Mesendoderm (in vitro differentiated cells): ENCODE data around the gene OR2L5.

Source experiments
- DNase-seq: peaks from one replicate; pipeline ENCODE4 v3.0.0; 2013
- H2AK5ac ChIP-seq: 2 replicates; pipeline ENCODE4 v1.6.1; 2013; ENCODE audit warnings: low read length, inconsistent platforms
- H2BK120ac ChIP-seq: 2 replicates; pipeline ENCODE4 v1.6.1; 2013; ENCODE audit warnings: low read depth, mild to moderate bottlenecking, low read length, moderate library complexity, mixed read lengths
- H2BK15ac ChIP-seq: replicated peaks from 2 replicates; pipeline ENCODE4 v1.6.1; 2013; ENCODE audit warnings: low read depth, mild to moderate bottlenecking, moderate library complexity
- H2BK5ac ChIP-seq: 2 replicates; pipeline ENCODE4 v1.6.1; 2013; ENCODE audit warnings: low read length, inconsistent platforms
- H3K18ac ChIP-seq: 2 replicates; pipeline ENCODE4 v1.6.1; 2013; ENCODE audit warnings: mild to moderate bottlenecking, low read length, mixed read lengths
- H3K23ac ChIP-seq: one replicate; pipeline ENCODE4 v1.6.1; 2013; ENCODE audit warnings: low read length
- H3K27ac ChIP-seq: 2 replicates; pipeline ENCODE4 v1.5.1; 2013; ENCODE audit warnings: low read depth, mild to moderate bottlenecking, inconsistent platforms, low read length, moderate library complexity
- H3K27me3 ChIP-seq: 2 replicates; pipeline ENCODE4 v1.6.1; 2013; ENCODE audit warnings: low read length, control low read depth, mild to moderate bottlenecking, inconsistent platforms; ENCODE audit not compliant: insufficient read depth, poor library complexity
- H3K36me3 ChIP-seq: 2 replicates; pipeline ENCODE4 v1.6.1; 2013; ENCODE audit warnings: low read length, inconsistent platforms; ENCODE audit not compliant: control insufficient read depth, insufficient read depth
- H3K4ac ChIP-seq: one replicate; pipeline ENCODE4 v1.6.1; 2013; ENCODE audit warnings: low read depth, mild to moderate bottlenecking, low read length, moderate library complexity
- H3K4me1 ChIP-seq: 2 replicates; pipeline ENCODE4 v1.6.1; 2013; ENCODE audit warnings: low read depth, low read length, inconsistent platforms; ENCODE audit not compliant: control insufficient read depth
- H3K4me2 ChIP-seq: 2 replicates; pipeline ENCODE4 v1.6.1; 2013; ENCODE audit warnings: low read length
- H3K4me3 ChIP-seq: 2 replicates; pipeline ENCODE4 v1.5.1; 2013; ENCODE audit warnings: mild to moderate bottlenecking, low read length
- H3K56ac ChIP-seq: one replicate; pipeline ENCODE4 v1.6.1; 2013; ENCODE audit warnings: low read length
- H3K79me1 ChIP-seq: 2 replicates; pipeline ENCODE4 v1.6.1; 2013; ENCODE audit warnings: low read length, inconsistent platforms
- H3K79me2 ChIP-seq: 2 replicates; pipeline ENCODE4 v1.6.1; 2013; ENCODE audit warnings: mild to moderate bottlenecking, low read length; ENCODE audit not compliant: control insufficient read depth, insufficient read depth
- H3K9ac ChIP-seq: 2 replicates; pipeline ENCODE4 v1.6.1; 2013; ENCODE audit warnings: low read length, inconsistent platforms
- H4K5ac ChIP-seq: one replicate; pipeline ENCODE4 v1.6.1; 2013; ENCODE audit warnings: low read length
- H4K8ac ChIP-seq: one replicate; pipeline ENCODE4 v1.6.1; 2013; ENCODE audit warnings: low read depth, mild to moderate bottlenecking, control low read depth, low read length, moderate library complexity
- WGBS: extraction: QIAGEN DNeasy Blood & Tissue Kit; methylation state at CpG from one replicate; pipeline ENCODE4 v1.1.7; 2013; ENCODE audit warnings: low lambda C conversion rate, missing lambda C conversion rate; ENCODE audit not compliant: insufficient coverage; ENCODE audit errors: extremely low coverage; 5-methylcytosine and 5-hydroxymethylcytosine counted together

OR2L5 gene

GRCh38 chr1:248007778-248008177 lies 5.7 kb upstream of the OR2L5 start:
- no peak overlapping the region for H4K5ac ChIP-seq
- no peak overlapping the region for H3K56ac ChIP-seq
- H3K79me1 ChIP-seq: no peaks in the 10 kb centered on the region
- no peaks in the 10 kb centered on the region for H3K79me2 ChIP-seq
- no peak overlapping the region for H3K4me2 ChIP-seq
- no peaks in the 10 kb centered on the region for H3K4me1 ChIP-seq
- no CpG with 5 or more reads among the region's 1 CpG for WGBS
- no peak overlapping the region for H3K27ac ChIP-seq
- no peak overlapping the region for H2BK5ac ChIP-seq
- no peaks in the 10 kb centered on the region for H3K36me3 ChIP-seq
- H4K8ac ChIP-seq: no peak overlapping the region
- no peak overlapping the region for H3K18ac ChIP-seq
- no peak overlapping the region for H3K4me3 ChIP-seq
- H3K27me3 ChIP-seq: no peaks in the 10 kb centered on the region
- no peak for DNase-seq
- H2BK15ac ChIP-seq: no peak overlapping the region
- H2AK5ac ChIP-seq: no peak overlapping the region
- no peak overlapping the region for H3K4ac ChIP-seq
- H2BK120ac ChIP-seq: no peak overlapping the region
- H3K9ac ChIP-seq: no peak overlapping the region
- no peak overlapping the region for H3K23ac ChIP-seq

- no CpG with 5 or more reads among the region's 3 CpGs for WGBS
- Histone ChIP-seq H3K27ac (no peak overlapping the region), H3K36me3 (no peaks in the 10 kb centered on the region), H2BK15ac (no peak overlapping the region), H3K4ac (no peak overlapping the region), H3K4me3 (no peak overlapping the region), H4K8ac (no peak overlapping the region), H2BK5ac (no peak overlapping the region), H3K79me2 (no peaks in the 10 kb centered on the region), H3K4me2 (no peak overlapping the region), H3K27me3 (no peaks in the 10 kb centered on the region), H3K56ac (no peak overlapping the region), H2AK5ac (no peak overlapping the region), H3K79me1 (no peaks in the 10 kb centered on the region), H3K23ac (no peak overlapping the region), H3K4me1 (no peaks in the 10 kb centered on the region), H3K18ac (no peak overlapping the region), H3K9ac (no peak overlapping the region), H4K5ac (no peak overlapping the region), H2BK120ac (no peak overlapping the region)
- DNase-seq: no peak
Measured at GRCh38 chr1:248009681-248010080, 3.8 kb upstream of the OR2L5 start.

- Histone ChIP-seq H3K4ac (no peak overlapping the region), H2BK15ac (no peak overlapping the region), H3K27me3 (no peaks in the 10 kb centered on the region), H3K36me3 (no peaks in the 10 kb centered on the region), H3K4me3 (no peak overlapping the region), H2BK5ac (no peak overlapping the region), H3K18ac (no peak overlapping the region), H3K79me2 (no peaks in the 10 kb centered on the region), H3K4me1 (no peaks in the 10 kb centered on the region), H3K27ac (no peak overlapping the region), H4K8ac (no peak overlapping the region), H4K5ac (no peak overlapping the region), H3K23ac (no peak overlapping the region), H3K9ac (no peak overlapping the region), H2AK5ac (no peak overlapping the region), H3K56ac (no peak overlapping the region), H3K79me1 (no peaks in the 10 kb centered on the region), H2BK120ac (no peak overlapping the region), H3K4me2 (no peak overlapping the region)
- WGBS: no CpG with 5 or more reads among the region's 1 CpG
- no peak for DNase-seq
Measured at GRCh38 chr1:248015803-248016202, 2.3 kb downstream of the OR2L5 start.

- H2AK5ac ChIP-seq: no peak within 1 kb of the TSS
- H2BK15ac ChIP-seq: no peak within 1 kb of the TSS
- H3K36me3 ChIP-seq: no peaks in the 10 kb centered on the region
- no peaks in the 10 kb centered on the region for H3K79me1 ChIP-seq
- no peaks in the 10 kb centered on the region for H3K79me2 ChIP-seq
- no peak within 1 kb of the TSS for H3K9ac ChIP-seq
- no peaks in the 10 kb centered on the region for H3K4me1 ChIP-seq
- H3K4ac ChIP-seq: no peak within 1 kb of the TSS
- WGBS: no CpG with 5 or more reads among the region's 2 CpGs
- no peak within 1 kb of the TSS for H3K23ac ChIP-seq
- DNase-seq: no peak
- no peaks in the 10 kb centered on the region for H3K27me3 ChIP-seq
- no peak within 1 kb of the TSS for H3K4me3 ChIP-seq
- no peak within 1 kb of the TSS for H3K18ac ChIP-seq
- no peak within 1 kb of the TSS for H4K8ac ChIP-seq
- no peak within 1 kb of the TSS for H2BK120ac ChIP-seq
- no peak within 1 kb of the TSS for H3K4me2 ChIP-seq
- no peak within 1 kb of the TSS for H2BK5ac ChIP-seq
- no peak within 1 kb of the TSS for H3K27ac ChIP-seq
- H4K5ac ChIP-seq: no peak within 1 kb of the TSS
- H3K56ac ChIP-seq: no peak within 1 kb of the TSS
Measured at GRCh38 chr1:248029770-248030169, 16.3 kb downstream of the OR2L5 start, which contains the start of gene OR2L2. TSS of gene OR2L2 (plus strand) at chr1:248030070. CDS start at chr1:248038268, 8,198 bp downstream.

- H3K23ac ChIP-seq: no peak overlapping the region
- no peak overlapping the region for H3K9ac ChIP-seq
- no peak overlapping the region for H2AK5ac ChIP-seq
- no peaks in the 10 kb centered on the region for H3K4me1 ChIP-seq
- no peak overlapping the region for H4K8ac ChIP-seq
- H3K56ac ChIP-seq: no peak overlapping the region
- DNase-seq: no peak
- no peak overlapping the region for H3K4me2 ChIP-seq
- WGBS: no CpG with 5 or more reads among the region's 5 CpGs
- no peak overlapping the region for H4K5ac ChIP-seq
- no peak overlapping the region for H2BK5ac ChIP-seq
- no peaks in the 10 kb centered on the region for H3K36me3 ChIP-seq
- no peak overlapping the region for H3K27ac ChIP-seq
- H3K79me2 ChIP-seq: no peaks in the 10 kb centered on the region
- no peak overlapping the region for H2BK15ac ChIP-seq
- H3K4ac ChIP-seq: no peak overlapping the region
- no peaks in the 10 kb centered on the region for H3K27me3 ChIP-seq
- H3K4me3 ChIP-seq: no peak overlapping the region
- H2BK120ac ChIP-seq: no peak overlapping the region
- H3K79me1 ChIP-seq: no peaks in the 10 kb centered on the region
- no peak overlapping the region for H3K18ac ChIP-seq
Measured at GRCh38 chr1:248045209-248045608, 31.7 kb downstream of the OR2L5 start.

- Histone ChIP-seq H3K4me3 (no peak within 1 kb of the TSS), H3K36me3 (no peaks in the 10 kb centered on the region), H3K4ac (no peak within 1 kb of the TSS), H3K79me1 (no peaks in the 10 kb centered on the region), H4K8ac (no peak within 1 kb of the TSS), H2BK5ac (no peak within 1 kb of the TSS), H3K23ac (no peak within 1 kb of the TSS), H3K27ac (no peak within 1 kb of the TSS), H2BK120ac (no peak within 1 kb of the TSS), H3K79me2 (no peaks in the 10 kb centered on the region), H3K9ac (no peak within 1 kb of the TSS), H3K56ac (no peak within 1 kb of the TSS), H3K4me2 (no peak within 1 kb of the TSS), H3K27me3 (no peaks in the 10 kb centered on the region), H3K4me1 (no peaks in the 10 kb centered on the region), H2AK5ac (no peak within 1 kb of the TSS), H2BK15ac (no peak within 1 kb of the TSS), H3K18ac (no peak within 1 kb of the TSS), H4K5ac (no peak within 1 kb of the TSS)
- no peak for DNase-seq
- WGBS: no CpG with 5 or more reads among the region's 2 CpGs
Measured at GRCh38 chr1:248046536-248046935, 33.1 kb downstream of the OR2L5 start, which contains the start of gene OR2L3. TSS of gene OR2L3 (plus strand) at chr1:248046836. CDS start at chr1:248060682, 13,846 bp downstream.
